Natural killer cell (primary cell): ENCODE measurements around the gene LRCOL1. TPM values are rescaled to one million over a fixed set of nuclear protein-coding genes. Genes with fewer than 3 reads are reported as not detected.

ENCODE experiments used
- ATAC-seq, 3 donors: fragments of 150-1000 bp in 2 of 3; fragments of 200-7000 bp in 1 of 3; cut with Tn5 transposase; 1 replicate in 1 of 3; 2 replicates in 2 of 3; pipeline ENCODE4 v1.10.0; 2021; ENCODE audit warnings: mild to moderate bottlenecking in 2 of 3, moderate library complexity in 2 of 3
- DNase-seq, 2 donors: peaks; one replicate each; pipeline versions ENCODE4 v3.0.0 to v3.0.0-alpha.2; 2013 to 2021; ENCODE audit warnings: mixed read lengths in 1 of 2
- H3K27ac ChIP-seq: one replicate; pipeline ENCODE4 v1.5.1; 2013; ENCODE audit warnings: mild to moderate bottlenecking, low read length
- H3K27me3 ChIP-seq: one replicate; pipeline ENCODE4 v1.6.1; 2013; ENCODE audit warnings: low read length; ENCODE audit not compliant: control insufficient read depth, insufficient read depth
- H3K36me3 ChIP-seq: one replicate; pipeline ENCODE4 v1.6.1; 2013; ENCODE audit warnings: low read length; ENCODE audit not compliant: control insufficient read depth, insufficient read depth
- H3K4me1 ChIP-seq: one replicate; pipeline ENCODE4 v1.6.1; 2013; ENCODE audit warnings: low read length; ENCODE audit not compliant: control insufficient read depth, insufficient read depth
- H3K4me3 ChIP-seq: one replicate; pipeline ENCODE4 v1.5.1; 2013; ENCODE audit warnings: low read length
- H3K9me3 ChIP-seq: one replicate; pipeline ENCODE4 v1.6.1; 2013; ENCODE audit warnings: low read length; ENCODE audit not compliant: control insufficient read depth, insufficient read depth
- H3K27ac Mint-ChIP-seq, 2 donors: one replicate each; pipeline ENCODE4 v1.8.0; 2022; ENCODE audit warnings: mild to moderate bottlenecking in 2 of 2, mixed read lengths in 2 of 2, moderate library complexity in 1 of 2
- H3K27me3 Mint-ChIP-seq, 2 donors: one replicate each; pipeline ENCODE4 v1.8.0; 2022; ENCODE audit warnings: low read depth in 2 of 2, mixed read lengths in 2 of 2
- H3K36me3 Mint-ChIP-seq: one replicate; pipeline ENCODE4 v1.8.0; 2022; ENCODE audit warnings: mixed read lengths
- H3K4me1 Mint-ChIP-seq, 2 donors: one replicate each; pipeline ENCODE4 v1.8.0; 2022; ENCODE audit warnings: mixed read lengths in 2 of 2
- H3K4me3 Mint-ChIP-seq: one replicate; pipeline ENCODE4 v1.8.0; 2022; ENCODE audit warnings: mild to moderate bottlenecking, moderate library complexity, mixed read lengths
- H3K9me3 Mint-ChIP-seq, 2 donors: one replicate each; pipeline ENCODE4 v1.8.0; 2022; ENCODE audit warnings: mixed read lengths in 2 of 2
- CTCF ChIP-seq: fragments of 200-600 bp; IDR thresholded peaks from one replicate; pipeline ENCODE4 v1.8.0; 2022; ENCODE audit warnings: antibody characterized with exemption
- WGBS: methylation state at CpG from one replicate; pipeline ENCODE4 v1.1.7; 2013; ENCODE audit warnings: missing lambda C conversion rate; ENCODE audit not compliant: insufficient coverage; 5-methylcytosine and 5-hydroxymethylcytosine counted together
- intact Hi-C: fragments of 100-400 bp; cut with micrococcal nuclease; formaldehyde crosslinking; loops from one replicate; pipeline ENCODE4 v1.14.2; 2022
- total RNA-seq, 4 donors: library from RNA; stranded (reverse); fragments of 120-200 nt in 1 of 4; gene quantifications; one replicate each; pipeline versions ENCODE4 v1.2.3 to v1.2.4, GENCODE V29; 2013 to 2022

LRCOL1 gene
- total RNA-seq, 3 donors from 2014 or later (not counting 1 experiment from before 2014, with no cell fraction given) = not detected

- TF ChIP-seq CTCF = no peak
- peak in 1 of 3 donors; percentile 5 for ATAC-seq
- Mint-ChIP-seq H3K4me1 (peaks cover 0 to 8% of the 10 kb centered on the region in 2 donors), H3K36me3 (no peaks in the 10 kb centered on the region), H3K27me3 (peaks cover 7 to 11% of the 10 kb centered on the region in 2 donors), H3K27ac (no peak overlapping the region), H3K9me3 (no peaks in the 10 kb centered on the region), H3K4me3 (no peak overlapping the region)
- intact Hi-C loops = no loop called here
- DNase-seq = no peak
- Histone ChIP-seq H3K4me3 (no peak overlapping the region), H3K27ac (no peak overlapping the region), H3K27me3 (peaks cover 16% of the 10 kb centered on the region), H3K36me3 (peaks cover 11% of the 10 kb centered on the region), H3K4me1 (no peaks in the 10 kb centered on the region), H3K9me3 (peaks cover 5% of the 10 kb centered on the region)
- WGBS = 88% methylated on average over 21 of the region's 21 CpGs
Measured at GRCh38 chr12:132621657-132622435, 11.5 kb upstream of the LRCOL1 start.

DNA sequence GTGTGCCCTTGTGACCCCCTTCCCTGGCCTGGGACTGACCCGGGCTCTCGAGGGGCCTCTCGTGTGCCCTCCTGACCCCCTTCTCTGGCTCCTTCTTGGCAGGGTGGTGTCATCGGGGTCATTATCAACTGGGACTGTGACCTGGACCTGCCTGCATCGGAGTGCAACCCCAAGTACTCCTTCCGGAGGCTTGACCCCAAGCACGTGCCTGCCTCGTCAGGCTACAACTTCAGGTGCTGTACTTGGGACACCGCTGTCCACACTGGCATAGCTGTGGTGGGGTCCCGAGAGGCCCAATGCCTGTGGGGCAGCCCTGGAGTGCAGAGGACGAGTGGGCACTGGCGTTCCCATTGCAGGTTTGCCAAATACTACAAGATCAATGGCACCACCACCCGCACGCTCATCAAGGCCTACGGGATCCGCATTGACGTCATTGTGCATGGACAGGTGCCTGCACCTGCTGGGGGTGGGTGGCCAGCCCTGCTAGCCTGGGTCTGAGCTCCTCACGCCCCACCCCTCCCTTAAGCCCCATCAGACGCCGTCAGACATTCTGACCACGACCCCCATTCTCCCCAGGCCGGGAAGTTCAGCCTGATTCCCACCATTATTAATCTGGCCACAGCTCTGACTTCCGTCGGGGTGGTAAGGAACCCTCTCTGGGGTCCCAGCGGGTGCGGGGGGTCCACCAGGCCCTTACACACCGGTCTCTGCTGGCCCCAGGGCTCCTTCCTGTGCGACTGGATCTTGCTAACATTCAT lies 10.7 kb upstream of the LRCOL1 start:
- Mint-ChIP-seq H3K4me3 (no peak overlapping the region), H3K36me3 (no peaks in the 10 kb centered on the region), H3K4me1 (peaks cover 0 to 8% of the 10 kb centered on the region in 2 donors), H3K9me3 (no peaks in the 10 kb centered on the region), H3K27me3 (peaks cover 11% of the 10 kb centered on the region in 2 donors), H3K27ac (no peak overlapping the region)
- DNase-seq = no peak
- H3K36me3 ChIP-seq = peaks cover 11% of the 10 kb centered on the region
- no peak for TF ChIP-seq CTCF
- no peak overlapping the region for H3K4me3 ChIP-seq
- H3K27ac ChIP-seq = no peak overlapping the region
- ATAC-seq = no peak
- whole genome bisulfite sequencing = 80% methylated on average over 28 of the region's 28 CpGs
- H3K9me3 ChIP-seq = peaks cover 12% of the 10 kb centered on the region
- intact Hi-C loops = no loop called here
- no peaks in the 10 kb centered on the region for H3K4me1 ChIP-seq
- H3K27me3 ChIP-seq = peaks cover 16% of the 10 kb centered on the region

- TF ChIP-seq CTCF = no peak
- H3K36me3 ChIP-seq = peaks cover 11% of the 10 kb centered on the region
- no peaks in the 10 kb centered on the region for H3K4me1 ChIP-seq
- H3K9me3 Mint-ChIP-seq = no peaks in the 10 kb centered on the region
- no peak for ATAC-seq
- H3K27ac Mint-ChIP-seq = no peak overlapping the region
- H3K27ac ChIP-seq = no peak overlapping the region
- WGBS = 69% methylated on average over 25 of the region's 29 CpGs
- H3K4me3 ChIP-seq = no peak overlapping the region
- H3K27me3 ChIP-seq = peaks cover 17% of the 10 kb centered on the region
- DNase-seq = no peak
- peaks cover 0 to 8% of the 10 kb centered on the region in 2 donors for H3K4me1 Mint-ChIP-seq
- intact Hi-C loops = no loop called here
- no peaks in the 10 kb centered on the region for H3K36me3 Mint-ChIP-seq
- peaks cover 16 to 18% of the 10 kb centered on the region in 2 donors for H3K27me3 Mint-ChIP-seq
- H3K4me3 Mint-ChIP-seq = no peak overlapping the region
- H3K9me3 ChIP-seq = peaks cover 12% of the 10 kb centered on the region
Measured at GRCh38 chr12:132620113-132620898, 9.9 kb upstream of the LRCOL1 start.
